Endothelial cell of umbilical vein (primary cell): Measurements from ENCODE around the gene PPP3CA.

Experiments
- CTCF ChIP-seq, 2 donors: IDR thresholded peaks; 1 replicate in 1 of 2; 2 replicates in 1 of 2; pipeline ENCODE4 v1.5.1; 2011; ENCODE audit warnings: low read length in 2 of 2, mild to moderate bottlenecking in 2 of 2, moderate library complexity in 2 of 2, control low read depth in 1 of 2, inconsistent platforms in 1 of 2, low read depth in 1 of 2; ENCODE audit not compliant: insufficient read depth in 1 of 2; ENCODE audit errors: extremely low read depth in 1 of 2
- EZH2 ChIP-seq: IDR thresholded peaks from 2 replicates; pipeline ENCODE4 v1.6.1; 2012; ENCODE audit warnings: borderline replicate concordance, low read depth, mild to moderate bottlenecking, moderate library complexity, low read length, inconsistent platforms; ENCODE audit not compliant: severe bottlenecking
- JUN ChIP-seq: IDR thresholded peaks from 2 replicates; pipeline ENCODE4 v1.6.1; 2011; ENCODE audit warnings: borderline replicate concordance, low read depth; ENCODE audit not compliant: insufficient read length, insufficient read depth
- MAX ChIP-seq: IDR thresholded peaks from 2 replicates; pipeline ENCODE4 v1.6.1; 2011; ENCODE audit not compliant: insufficient read depth, insufficient read length
- MYC ChIP-seq: IDR thresholded peaks from one replicate; pipeline ENCODE4 v1.6.1; 2011; ENCODE audit warnings: mild to moderate bottlenecking, low read depth, low read length
- POLR2A ChIP-seq: IDR thresholded peaks from 2 replicates; pipeline ENCODE4 v1.6.1; 2012; ENCODE audit warnings: low read depth, mild to moderate bottlenecking, control low read depth, low read length
- POLR2AphosphoS5 ChIP-seq: IDR thresholded peaks from 2 replicates; pipeline ENCODE4 v1.6.1; 2012; ENCODE audit warnings: low read depth, mild to moderate bottlenecking, control low read depth, low read length, moderate library complexity; ENCODE audit not compliant: insufficient read depth

- TF ChIP-seq POLR2AphosphoS5 (no peak), CTCF (IDR thresholded peaks at IDR 0.05; ENCODE audit: extremely low read depth in 1 of 2, insufficient read depth in 1 of 2, low read depth in 1 of 2, low read length in 2 of 2) (no peak), POLR2A (no peak), JUN (no peak), EZH2 (no peak), MAX (no peak), MYC (no peak)
These were observed 58.8 kb downstream of the PPP3CA start for GRCh38 chr4:101288365-101289145.
